Right atrium auricular region (tissue), 2 donors: ENCODE data around the gene CAMK4. TPM values are rescaled to one million over a fixed set of nuclear protein-coding genes. Genes with fewer than 3 reads are reported as not detected.

Source experiments
- DNase-seq: peaks from one replicate; pipeline ENCODE4 v3.0.0-alpha.2; 2019; ENCODE audit warnings: low spot score
- H3K27ac ChIP-seq, 2 donors: fragments of 200-600 bp; sonication (generic); 1 replicate in 1 of 2; 2 replicates in 1 of 2; pipeline ENCODE4 v1.5.1; 2016 to 2019
- H3K27me3 ChIP-seq, 2 donors: fragments of 200-600 bp; sonication (generic); one replicate each; pipeline versions ENCODE4 v1.5.1 to v1.6.0; 2017 to 2019
- H3K36me3 ChIP-seq: fragments of 200-600 bp; sonication (generic); one replicate; pipeline ENCODE4 v1.5.1; 2016
- H3K4me1 ChIP-seq, 2 donors: fragments of 200-600 bp; sonication (generic); one replicate each; pipeline versions ENCODE4 v1.5.1 to v1.6.0; 2017 to 2019
- H3K4me3 ChIP-seq, 2 donors: fragments of 200-600 bp; sonication (generic); 1 replicate in 1 of 2; 2 replicates in 1 of 2; pipeline ENCODE4 v1.5.1; 2017 to 2019; ENCODE audit warnings: mild to moderate bottlenecking in 1 of 2, moderate library complexity in 1 of 2
- H3K9me3 ChIP-seq, 2 donors: fragments of 200-600 bp; sonication (generic); one replicate each; pipeline ENCODE4 v1.5.1; 2019
- CTCF ChIP-seq, 2 donors: fragments of 200-600 bp; sonication (generic); IDR thresholded peaks; one replicate each; pipeline ENCODE4 v1.5.1; 2019; ENCODE audit warnings: antibody characterized with exemption in 2 of 2
- total RNA-seq, 2 donors: library from RNA; depleted of rRNA; stranded (reverse); fragments of >200 nt; gene quantifications; one replicate each; pipeline ENCODE4 v1.1.0, GENCODE V29; 2016

The CAMK4 gene
- total RNA-seq, 2 donors from 2014 or later, result 0.11 to 0.67 TPM

- H3K27ac ChIP-seq, result no peak overlapping the region
- H3K4me3 ChIP-seq, result no peak overlapping the region
- no peak for DNase-seq
- H3K27me3 ChIP-seq, result no peaks in the 10 kb centered on the region
- no peaks in the 10 kb centered on the region for H3K9me3 ChIP-seq
- H3K4me1 ChIP-seq, result no peaks in the 10 kb centered on the region
- no peaks in the 10 kb centered on the region for H3K36me3 ChIP-seq
- no peak for TF ChIP-seq CTCF (IDR thresholded peaks at IDR 0.05)
Measured at GRCh38 chr5:111422747-111423720, 198.8 kb downstream of the CAMK4 start.

DNA sequence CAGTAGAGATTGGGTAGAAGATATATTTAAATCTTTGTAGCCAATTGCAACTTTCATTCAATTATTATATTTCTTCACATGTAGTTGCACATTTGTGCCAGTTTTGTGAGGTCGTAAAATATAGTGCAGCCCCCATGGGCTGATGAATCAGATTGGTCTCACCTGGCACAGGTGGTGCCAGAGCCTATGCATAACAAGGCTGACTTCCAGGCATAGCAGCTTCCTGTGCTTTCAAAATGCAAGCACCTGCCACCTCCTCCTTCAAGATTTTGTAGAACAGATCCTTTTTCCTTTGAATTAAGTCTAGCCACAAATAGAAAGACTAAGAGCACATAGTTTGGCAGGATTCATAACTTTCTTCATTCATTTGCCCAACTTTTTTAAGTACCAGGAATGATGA is 201.0 kb downstream of the CAMK4 start:
- H3K27ac ChIP-seq, result no peak overlapping the region
- no peaks in the 10 kb centered on the region for H3K27me3 ChIP-seq
- H3K36me3 ChIP-seq, result no peaks in the 10 kb centered on the region
- H3K9me3 ChIP-seq, result no peaks in the 10 kb centered on the region
- H3K4me3 ChIP-seq, result no peak overlapping the region
- H3K4me1 ChIP-seq, result no peaks in the 10 kb centered on the region
- TF ChIP-seq CTCF (IDR thresholded peaks at IDR 0.05), result no peak
- DNase-seq, result no peak

GRCh38 chr5:111427762-111428161 is 203.6 kb downstream of the CAMK4 start:
- Histone ChIP-seq H3K27me3 (no peaks in the 10 kb centered on the region), H3K36me3 (no peaks in the 10 kb centered on the region), H3K9me3 (no peaks in the 10 kb centered on the region), H3K4me1 (no peaks in the 10 kb centered on the region), H3K27ac (no peak overlapping the region), H3K4me3 (no peak overlapping the region)
- no peak for DNase-seq
- no peak for TF ChIP-seq CTCF (IDR thresholded peaks at IDR 0.05)

GRCh38 chr5:111432883-111433536 is 208.8 kb downstream of the CAMK4 start:
- no peaks in the 10 kb centered on the region for H3K27me3 ChIP-seq
- no peak overlapping the region for H3K27ac ChIP-seq
- no peak overlapping the region for H3K4me3 ChIP-seq
- H3K36me3 ChIP-seq, result no peaks in the 10 kb centered on the region
- no peak for TF ChIP-seq CTCF (IDR thresholded peaks at IDR 0.05)
- no peaks in the 10 kb centered on the region for H3K4me1 ChIP-seq
- no peak for DNase-seq
- no peaks in the 10 kb centered on the region for H3K9me3 ChIP-seq

- H3K4me3 ChIP-seq, result no peak overlapping the region
- H3K4me1 ChIP-seq, result no peaks in the 10 kb centered on the region
- H3K9me3 ChIP-seq, result no peaks in the 10 kb centered on the region
- H3K27me3 ChIP-seq, result no peaks in the 10 kb centered on the region
- H3K27ac ChIP-seq, result no peak overlapping the region
- DNase-seq, result no peak
- no peaks in the 10 kb centered on the region for H3K36me3 ChIP-seq
- TF ChIP-seq CTCF (IDR thresholded peaks at IDR 0.05), result no peak
Measured at GRCh38 chr5:111434800-111435199, 210.6 kb downstream of the CAMK4 start.
